HG03432 (cell line): ENCODE results near the gene CHAC1.

Source experiments
- ATAC-seq: cut with Tn5 transposase; IDR thresholded peaks from one replicate; pipeline ENCODE4 v1.9.1; 2021; ENCODE audit warnings: mild to moderate bottlenecking, moderate library complexity; ENCODE audit not compliant: unreplicated experiment

CHAC1 gene, protein sequence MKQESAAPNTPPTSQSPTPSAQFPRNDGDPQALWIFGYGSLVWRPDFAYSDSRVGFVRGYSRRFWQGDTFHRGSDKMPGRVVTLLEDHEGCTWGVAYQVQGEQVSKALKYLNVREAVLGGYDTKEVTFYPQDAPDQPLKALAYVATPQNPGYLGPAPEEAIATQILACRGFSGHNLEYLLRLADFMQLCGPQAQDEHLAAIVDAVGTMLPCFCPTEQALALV

DNA sequence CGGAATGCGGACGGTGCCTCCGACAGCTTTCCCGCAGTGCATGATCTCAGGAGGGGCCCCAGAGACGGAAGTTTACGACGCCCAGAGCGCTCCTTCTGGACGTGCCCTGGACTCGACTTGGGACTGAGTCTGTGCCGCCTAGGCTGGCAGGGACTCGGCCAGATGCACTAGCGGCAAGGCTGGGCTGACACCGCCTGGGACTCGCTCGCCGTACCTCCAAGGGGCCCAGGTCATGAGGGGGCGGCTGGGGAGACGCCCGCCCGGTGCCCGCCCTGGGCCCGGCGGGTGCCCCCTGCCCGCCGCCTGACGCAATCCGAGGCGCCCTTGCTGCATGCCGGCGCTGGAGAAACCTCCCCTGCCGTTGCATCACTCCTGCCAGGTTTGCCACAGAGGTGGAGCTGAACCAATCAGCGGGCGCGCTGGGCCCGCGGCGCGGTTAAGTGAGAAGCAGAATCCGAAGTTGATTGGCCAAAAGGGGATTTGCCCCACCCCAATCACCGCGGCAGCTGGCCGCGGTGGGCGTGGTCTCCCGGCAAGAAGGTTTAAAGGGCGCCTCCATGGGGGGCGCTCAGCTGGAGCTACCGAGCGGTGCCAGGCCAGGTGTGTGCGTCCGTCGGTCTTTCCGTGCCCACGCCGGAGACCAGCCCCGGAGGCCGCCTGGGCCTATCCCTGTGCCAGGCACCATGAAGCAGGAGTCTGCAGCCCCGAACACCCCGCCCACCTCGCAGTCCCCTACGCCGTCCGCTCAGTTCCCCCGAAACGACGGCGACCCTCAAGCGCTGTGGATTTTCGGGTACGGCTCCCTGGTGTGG lies at the start of gene CHAC1:
CHAC1 (plus strand) TSS at position 571 of the 812 bp plus-strand sequence; CDS start at position 684, 113 bp downstream.
- ATAC-seq: peak; percentile 93

DNA sequence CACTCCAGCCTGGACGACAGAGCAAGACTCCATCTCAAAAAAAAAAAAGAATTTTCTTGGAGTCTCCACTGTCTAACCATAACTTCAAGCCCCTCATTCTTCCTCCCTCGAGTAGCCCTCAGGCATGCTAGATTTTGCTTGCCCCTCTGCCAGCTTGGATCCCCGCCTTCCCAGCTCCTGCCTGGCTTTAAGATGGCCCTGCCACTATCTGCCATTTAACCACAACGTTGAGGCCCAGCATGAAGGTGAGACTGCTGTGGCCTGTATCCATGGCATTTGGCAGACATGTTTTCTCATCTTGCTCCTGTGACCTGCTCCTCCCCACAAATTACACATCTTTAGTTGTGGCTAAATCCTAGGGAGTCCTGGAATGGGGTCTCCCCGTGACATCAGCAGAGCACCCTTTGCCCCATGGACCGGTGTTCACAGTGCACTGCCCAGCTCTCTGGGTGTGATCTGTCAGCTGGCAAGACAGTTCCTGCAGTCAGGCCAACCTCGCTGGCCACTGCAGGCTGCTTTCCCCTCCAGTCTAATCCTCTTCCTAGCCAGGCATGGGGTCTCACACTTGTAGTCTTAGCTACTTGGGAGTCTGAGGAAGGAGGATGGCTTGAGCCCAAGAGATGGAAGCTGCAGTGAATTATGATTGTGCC lies 48.6 kb upstream of the CHAC1 start:
- ATAC-seq: no peak

DNA sequence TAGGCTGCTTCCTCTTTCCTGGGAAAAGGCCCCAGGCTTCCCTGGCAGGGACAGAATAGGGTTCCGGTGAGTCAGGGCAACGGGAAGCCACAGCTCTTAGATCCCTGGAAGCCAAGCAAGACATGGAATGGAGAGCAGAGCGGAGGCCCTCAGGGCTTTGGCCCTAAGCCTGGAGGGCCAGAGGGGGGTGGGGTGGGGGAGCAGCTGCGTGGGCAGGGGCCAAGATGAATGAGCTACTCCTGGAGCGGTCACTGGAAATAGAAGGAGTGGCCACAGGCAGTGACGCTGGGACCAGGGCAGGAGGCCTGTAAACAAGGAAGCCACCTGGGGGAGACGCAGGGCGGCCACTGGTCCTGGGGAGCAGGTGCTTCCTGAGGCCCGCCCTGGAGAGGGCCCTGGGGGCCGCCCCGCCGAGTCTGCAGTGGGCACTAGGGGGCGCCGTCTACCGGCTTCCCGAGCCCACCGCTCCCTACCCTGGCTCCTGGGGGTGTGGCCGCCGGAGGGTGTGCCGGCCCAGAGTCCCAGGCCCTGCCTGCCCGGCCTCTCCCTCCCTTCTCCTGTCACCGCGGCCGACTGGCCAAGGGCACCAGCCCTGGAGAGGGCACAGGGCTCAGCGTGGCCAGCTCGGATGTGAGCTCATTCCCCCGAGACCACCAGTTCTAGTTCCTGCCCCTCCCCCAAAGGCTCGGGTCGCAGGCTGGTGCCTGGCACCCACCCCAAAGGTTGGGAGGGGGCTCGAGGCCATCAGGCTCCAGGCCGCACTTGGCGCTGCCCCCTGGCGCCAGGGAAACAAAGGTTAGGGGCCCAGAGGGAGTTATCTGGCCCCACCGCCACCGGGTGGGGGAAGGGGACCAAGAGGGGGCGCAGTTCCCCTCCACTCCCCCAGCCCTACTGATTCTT lies 46.9 kb upstream of the CHAC1 start:
- ATAC-seq: peak; percentile 65

DNA sequence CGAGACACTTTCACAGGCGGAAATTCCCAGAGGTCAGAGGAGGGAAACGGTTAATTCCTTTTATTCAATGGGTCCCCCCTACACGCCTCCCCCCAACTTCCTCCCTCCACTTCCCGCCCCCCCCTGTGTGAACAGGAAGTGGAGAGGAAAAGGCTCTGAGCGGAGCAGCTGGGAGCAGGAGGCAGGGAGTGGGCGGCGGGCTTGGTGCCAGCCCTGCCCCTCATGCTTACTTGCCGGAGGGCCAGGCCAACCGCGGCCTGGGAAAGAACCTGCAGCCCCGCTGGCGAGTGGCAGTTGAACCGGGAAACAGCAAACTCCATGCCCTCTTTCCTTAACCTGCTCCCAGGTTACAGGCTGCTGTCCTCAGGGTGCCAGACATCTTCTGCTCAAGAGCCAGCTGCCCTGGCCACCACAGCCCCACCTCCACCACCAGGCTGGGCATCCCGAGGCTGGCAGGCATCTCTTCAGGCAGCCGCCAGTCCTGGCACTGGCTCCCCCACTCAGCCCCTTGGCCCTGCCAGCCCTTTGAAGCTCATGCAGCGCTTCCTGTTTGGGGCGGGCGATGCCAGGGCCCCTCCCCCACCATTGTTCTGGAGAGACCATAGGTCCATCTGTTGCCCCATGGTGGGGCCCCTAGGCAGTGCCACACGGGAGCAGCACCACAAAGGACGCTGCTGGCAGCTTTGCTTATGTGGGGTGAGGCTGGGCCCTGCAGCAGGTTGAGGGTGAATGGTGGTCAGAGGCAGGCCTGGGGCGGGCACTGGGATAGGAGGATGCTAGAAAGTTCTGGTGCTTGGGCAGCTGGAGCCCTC lies 46.1 kb upstream of the CHAC1 start:
- peak; percentile 17 for ATAC-seq

DNA sequence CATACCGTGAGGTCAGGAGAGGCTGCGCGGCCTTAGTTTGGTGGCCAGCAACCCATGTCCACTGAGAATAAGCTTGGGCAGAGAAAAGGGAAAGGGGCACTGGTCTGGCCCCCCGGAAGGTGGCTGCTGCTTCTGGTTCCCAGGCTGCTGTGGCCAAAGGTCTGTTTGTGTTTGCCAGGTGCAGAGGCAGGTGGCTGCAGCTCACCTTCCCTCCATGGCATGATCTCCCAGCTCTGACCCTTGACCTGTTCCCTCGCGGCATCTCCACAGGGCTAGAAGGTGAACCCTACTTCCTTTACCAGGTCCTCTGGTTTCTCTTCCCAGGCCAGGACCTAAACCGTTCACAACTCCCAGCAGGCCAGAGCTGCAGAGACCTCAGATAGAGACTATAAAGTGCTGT lies 45.2 kb upstream of the CHAC1 start:
- no peak for ATAC-seq

DNA sequence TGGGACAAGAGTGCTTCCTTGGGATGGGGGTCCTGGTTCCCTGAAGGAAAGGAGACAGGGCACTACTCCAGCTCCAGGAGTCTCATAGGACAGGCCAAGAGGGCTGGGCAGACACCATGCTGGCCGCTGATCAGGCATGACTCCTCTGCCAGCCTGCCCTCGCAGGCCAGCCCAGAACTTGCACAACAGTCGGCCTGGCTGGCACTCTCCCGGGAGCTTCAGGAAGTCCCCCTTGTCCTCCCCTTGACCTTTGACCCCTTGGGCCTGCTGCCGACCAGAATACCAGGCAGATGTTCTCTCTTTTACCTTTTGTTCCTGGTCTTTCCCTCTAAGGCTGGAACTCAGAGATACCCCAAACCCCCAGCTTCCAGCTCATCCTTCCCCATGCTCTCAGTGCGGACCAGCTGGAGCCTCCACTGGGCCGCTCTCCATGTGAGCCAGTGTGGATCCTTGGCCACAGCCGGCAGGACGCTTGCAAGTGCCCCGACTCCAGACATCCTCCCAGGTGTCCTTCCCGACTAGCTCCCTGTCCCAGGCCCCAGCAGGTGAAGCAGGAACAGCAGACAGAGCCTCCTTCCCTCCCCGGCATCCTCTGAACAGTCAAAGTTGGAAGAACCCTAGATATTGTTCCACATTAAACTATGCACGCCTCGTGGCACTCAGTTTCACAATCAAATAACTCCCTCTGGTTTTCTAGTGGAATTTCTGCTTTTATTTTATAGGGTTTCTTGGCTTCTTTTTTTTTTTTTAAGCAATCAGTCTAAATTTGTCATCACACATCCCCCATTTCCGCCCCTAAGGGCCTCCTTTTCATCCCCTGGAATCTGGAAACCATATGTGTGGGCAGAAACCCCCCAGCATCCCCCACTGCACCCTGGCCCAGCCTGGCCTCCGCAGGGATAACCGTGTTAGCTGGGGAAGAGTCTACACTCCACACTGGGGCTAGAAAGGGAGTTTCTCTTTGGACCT lies 43.3 kb upstream of the CHAC1 start:
- no peak for ATAC-seq

DNA sequence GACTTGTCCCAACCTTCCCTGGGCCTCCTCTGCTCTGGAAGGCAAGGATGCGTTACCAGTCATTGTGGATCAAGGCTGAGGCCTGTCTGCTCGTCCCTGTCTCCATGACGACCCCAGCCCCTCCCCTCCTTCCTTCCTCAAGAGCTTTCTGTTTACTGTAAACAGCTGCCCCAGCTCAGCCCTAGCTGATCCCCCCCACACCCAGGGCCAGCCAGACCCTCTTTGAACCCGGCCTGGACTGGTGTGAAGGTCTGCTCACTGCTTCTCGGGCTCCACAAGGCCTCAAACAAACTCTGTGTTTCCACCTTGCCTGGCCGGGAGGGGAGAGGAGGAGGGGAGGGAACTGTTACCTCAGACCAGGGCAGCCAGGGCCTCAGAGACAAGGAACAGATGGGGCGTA lies 42.1 kb upstream of the CHAC1 start:
- ATAC-seq: no peak

DNA sequence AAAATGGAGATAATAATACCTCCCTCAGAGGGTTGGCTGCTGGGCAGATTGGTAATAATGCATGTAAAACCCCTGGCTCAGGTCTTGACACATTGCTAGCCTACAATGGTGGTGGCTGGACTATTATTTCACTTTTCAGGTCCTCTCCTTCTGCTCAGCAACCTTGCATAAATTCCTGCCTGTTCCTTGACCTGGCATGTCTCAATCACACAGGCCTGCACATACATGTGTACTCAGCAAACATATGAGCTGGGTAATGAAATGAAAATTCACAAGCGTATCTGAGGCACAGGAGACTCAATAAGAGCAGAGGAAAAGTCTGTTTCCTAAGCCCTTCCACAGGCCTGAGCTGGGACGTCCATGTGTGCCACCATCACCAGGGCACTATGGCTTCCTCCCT lies 41.6 kb upstream of the CHAC1 start:
- no peak for ATAC-seq

DNA sequence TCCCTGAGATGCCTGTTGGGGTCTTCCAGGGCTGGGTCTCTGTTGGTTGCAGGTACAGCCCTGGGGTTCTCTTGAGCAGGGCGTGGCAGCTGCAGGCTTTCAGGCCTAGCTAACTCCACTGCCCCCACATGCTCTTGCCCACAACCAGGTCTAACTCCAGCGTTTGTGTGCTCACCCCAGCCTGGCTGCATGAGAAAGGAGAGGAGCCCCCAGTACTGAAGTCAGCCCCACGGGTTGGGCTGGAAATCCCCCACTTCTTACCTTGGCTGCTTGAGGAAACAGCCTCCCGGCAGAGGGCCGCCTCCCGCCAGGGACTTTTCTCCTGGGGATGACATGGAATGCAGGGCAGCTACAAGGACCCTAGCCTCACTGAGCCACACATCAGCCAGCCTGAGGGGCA lies 40.8 kb upstream of the CHAC1 start:
- ATAC-seq: no peak

DNA sequence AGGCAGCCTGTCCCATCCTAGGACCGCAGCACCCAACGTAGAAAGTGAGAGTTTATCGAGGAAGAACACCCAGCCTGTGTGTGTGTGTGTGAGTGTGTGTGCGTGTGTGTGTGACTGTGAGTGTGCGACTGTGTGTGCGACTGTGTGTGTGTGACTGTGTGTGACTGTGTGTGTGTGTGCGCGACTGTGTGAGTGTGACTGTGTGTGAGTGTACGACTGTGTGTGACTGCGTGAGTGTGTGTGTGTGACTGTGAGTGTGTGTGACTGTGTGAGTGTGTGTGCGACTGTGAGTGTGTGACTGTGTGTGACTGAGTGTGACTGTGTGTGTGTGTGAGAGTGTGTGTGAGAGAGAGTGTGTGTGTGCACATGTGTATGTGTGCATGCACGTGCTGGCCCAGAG lies 39.3 kb upstream of the CHAC1 start:
- ATAC-seq: no peak

DNA sequence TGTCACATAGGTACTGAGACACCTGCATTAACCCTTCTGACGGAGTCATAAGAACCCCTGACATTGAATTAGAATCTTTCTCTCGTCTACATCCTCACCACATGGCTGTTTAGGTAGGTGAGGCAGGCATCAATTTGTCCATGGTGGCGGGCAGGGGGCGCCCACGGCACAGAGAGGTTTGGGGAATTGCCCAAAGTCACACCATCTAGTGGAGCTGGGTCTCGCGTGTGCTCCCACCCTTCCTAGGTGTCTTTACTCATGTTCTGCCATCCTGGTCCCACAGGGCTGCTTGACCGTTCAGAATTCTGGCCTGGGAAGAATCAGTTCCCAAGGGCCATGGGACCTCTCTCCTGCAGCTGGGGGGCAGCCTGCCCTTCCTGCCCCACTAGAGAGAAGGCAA lies 38.8 kb upstream of the CHAC1 start:
- no peak for ATAC-seq

DNA sequence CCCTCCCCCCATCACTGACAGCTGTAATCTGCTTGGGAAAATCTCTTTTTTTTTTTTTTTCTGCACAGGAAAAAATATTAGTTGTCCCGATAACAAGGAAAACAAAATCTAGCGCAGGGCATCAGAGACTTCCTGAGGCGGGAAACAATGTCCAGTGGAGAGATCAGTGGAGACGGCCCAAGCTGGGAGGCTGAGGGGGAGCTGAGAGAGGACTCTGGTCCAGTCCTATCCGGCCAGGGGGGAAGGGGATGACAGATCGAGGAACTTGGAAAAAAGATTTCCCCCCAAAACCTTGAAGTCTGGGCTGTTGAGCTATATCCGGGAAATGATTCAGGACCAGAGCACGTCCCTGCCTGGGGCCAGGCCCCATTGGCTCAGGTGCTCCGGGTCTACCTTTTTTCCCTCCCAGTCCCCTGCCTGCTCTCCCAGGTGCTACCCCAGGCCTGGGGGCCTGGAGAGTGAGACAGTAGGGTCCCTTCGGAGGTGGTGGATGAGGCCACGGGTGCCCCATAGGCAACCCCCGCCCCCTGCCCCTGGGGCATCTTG lies 38.1 kb upstream of the CHAC1 start:
- ATAC-seq: no peak

DNA sequence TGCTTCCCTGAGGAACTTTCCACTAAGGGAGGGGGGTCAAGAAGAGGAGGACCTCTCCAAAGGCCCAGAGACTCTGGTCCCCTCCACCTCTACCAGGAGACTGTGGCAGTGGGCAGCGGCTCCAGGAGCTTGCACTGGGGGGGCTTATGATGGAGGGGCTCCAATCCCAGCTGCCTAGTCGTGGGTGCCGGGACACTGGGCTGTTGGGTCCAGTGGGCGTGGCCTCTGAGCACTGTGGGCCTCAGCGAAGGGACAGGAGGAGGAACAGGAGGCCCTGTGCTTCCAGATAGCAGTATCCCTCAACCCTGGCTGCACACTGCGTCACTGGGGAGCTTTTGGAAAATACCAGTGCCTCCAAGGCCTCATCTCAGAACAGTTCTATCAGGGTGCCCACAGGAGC lies 37.6 kb upstream of the CHAC1 start:
- no peak for ATAC-seq

DNA sequence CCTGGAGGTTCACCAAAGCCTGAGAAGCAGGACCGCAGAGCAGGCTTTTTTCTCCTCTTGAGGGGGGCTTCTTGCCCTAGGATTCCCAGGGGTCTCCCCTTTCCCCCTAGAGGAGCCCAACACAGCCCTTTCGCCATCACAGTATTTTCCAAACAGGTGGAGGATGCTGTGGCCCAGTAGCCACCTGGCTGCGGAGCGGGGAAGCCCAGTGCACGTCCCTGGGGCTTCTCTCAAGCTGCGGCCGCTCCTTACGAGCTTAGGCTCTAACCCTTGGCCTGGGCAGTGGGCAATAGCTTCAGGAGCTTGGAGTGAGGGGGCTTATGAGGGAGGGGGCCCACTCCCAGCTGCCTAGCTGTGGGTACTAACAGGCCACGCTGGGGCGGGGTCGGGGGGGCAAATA lies 35.7 kb upstream of the CHAC1 start:
- no peak for ATAC-seq

DNA sequence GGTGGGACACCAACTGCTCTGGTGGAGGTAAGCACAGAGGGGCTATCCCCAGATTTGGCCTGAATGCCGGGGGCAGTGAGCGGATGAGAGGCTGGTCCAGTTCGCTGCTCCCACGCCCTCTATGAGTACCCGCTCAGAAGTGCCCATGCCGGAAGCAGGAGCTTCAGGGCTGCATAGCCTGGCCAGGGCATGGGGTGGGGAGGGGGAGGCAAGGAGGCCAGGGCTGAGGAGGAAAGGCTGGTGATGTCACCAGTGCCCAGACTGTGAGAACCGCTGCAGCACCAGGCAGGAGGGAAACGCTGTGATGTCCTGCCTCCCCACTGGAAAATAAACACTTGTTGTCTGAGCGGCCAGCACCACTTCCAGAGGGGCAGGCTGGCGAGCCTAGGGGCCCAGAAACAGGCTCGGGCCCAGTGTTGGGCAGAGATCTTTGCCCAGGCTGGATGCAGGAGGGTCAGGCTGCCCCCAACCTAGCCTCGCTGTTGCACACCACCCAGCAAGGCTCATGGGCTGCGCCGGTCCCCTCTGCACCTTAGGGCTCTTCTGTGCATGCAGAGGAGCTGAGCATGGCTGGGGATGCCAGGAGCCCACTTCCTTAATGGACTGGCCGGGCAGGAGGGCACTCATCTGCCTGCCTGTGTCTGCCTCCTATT lies 35.0 kb upstream of the CHAC1 start:
- no peak for ATAC-seq

DNA sequence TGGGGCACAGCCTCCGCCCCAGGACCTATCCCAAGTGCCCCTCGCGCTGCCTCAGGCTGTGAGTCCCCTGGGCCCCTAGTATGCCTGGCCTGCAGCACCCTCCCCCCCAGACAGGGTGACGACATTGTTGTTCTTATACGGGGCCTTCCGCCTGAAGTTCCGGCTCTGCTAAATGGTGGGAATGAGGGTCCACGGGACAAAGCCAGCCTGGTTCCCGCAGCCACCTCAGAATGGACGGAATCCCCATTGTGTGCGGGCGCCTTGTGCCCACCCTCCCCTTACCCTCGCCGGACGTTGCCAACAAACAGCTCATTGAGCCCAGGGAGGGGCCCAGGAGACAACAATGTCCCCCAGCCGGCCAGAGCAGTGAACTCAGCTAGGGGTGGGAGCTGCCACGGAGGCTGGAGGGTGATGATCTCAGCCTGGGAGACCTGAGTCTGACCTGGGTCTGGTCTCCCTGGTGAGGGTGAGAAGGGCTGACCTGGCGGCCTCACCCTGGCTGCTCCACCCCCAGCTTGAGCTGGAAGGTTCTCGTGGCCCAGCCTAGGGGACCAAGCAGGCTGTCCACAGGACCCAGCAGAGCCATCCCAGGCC lies 34.4 kb upstream of the CHAC1 start:
- no peak for ATAC-seq

DNA sequence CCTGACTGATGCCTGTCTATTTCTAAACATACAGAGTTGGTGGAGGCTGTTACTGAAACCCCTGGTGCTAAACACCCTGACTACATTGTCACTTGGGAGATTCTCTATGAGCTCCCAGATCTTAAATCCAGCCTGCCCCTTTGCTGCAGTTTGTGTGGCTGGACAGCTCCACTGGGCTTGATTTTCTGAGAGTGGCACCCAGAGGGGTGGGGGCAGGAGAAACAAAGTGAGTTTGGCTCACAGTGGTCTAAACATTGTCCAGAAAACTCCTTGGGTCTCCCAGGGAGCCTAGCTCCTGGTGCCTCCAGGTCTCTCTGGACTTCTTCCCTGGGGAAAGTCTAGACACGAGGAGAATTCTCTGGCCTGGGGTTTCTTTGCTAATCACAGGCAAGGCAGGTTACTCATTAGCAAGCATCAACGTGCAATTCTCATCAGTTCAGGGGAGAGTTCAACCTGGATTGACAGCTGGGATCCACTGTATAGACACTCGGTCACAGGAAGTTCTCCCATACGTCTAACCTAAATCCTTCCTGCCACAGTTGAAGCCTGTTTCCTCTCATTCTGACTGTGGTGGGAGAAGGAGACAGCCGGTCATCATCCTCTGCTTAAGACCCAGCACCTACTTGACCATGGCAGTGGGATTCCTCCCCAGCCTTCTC lies 31.2 kb upstream of the CHAC1 start:
- ATAC-seq: no peak
